T-helper 22 cell (primary cell): ENCODE measurements around the gene TCTN1.
"Not testable (repeated sequence)": the region's sequence is repeated elsewhere in the genome, so short reads cannot be mapped to it uniquely, and the experiment has no call there.

ENCODE experiments used
- DNase-seq: peaks from one replicate; pipeline ENCODE4 v3.0.0-alpha.2; 2020; ENCODE audit warnings: low read depth

The TCTN1 gene

DNA sequence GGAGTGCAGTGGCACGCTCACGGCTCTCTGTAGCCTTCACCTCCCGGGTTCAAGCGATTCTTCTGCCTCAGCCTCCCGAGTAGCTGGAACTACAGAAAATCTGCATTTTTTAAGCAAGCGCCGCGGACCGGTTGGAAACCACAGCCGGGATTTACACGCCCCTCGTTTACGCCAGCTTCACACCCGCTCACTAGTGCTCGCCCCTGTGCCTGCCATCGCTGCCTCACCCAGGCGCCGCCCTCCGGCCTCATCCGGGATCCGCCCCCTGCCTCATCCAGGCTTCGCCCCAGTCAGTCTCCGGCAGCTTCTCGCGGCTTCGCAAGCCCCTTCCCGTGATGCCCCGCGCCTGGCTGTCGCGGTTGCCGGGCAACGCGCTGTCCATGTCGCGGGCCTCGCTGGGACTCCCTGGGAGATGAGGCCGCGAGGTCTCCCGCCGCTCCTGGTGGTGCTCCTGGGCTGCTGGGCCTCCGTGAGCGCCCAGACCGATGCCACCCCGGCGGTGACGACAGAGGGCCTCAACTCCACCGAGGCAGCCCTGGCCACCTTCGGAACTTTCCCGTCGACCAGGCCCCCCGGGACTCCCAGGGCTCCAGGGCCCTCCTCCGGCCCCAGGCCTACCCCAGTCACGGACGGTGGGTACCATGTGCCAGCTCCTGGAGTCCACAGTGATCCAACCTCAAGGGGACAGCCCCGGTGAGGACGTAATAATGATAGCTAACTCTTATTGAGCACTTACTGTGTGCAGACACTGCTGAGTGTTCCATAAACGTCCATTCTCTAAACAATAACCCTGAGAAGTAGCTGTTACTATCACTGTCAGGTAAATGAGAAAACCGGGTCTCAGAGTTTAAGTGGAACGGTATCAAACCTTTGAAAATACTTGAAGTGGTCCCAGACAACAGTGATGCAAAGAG is at the start of gene TCTN1:
Gene TCTN1, plus strand, starts transcription at position 359 of the 914 bp plus-strand sequence. Its CDS starts 54 bp downstream, at position 413.
- DNase-seq = peak; percentile 92

DNA sequence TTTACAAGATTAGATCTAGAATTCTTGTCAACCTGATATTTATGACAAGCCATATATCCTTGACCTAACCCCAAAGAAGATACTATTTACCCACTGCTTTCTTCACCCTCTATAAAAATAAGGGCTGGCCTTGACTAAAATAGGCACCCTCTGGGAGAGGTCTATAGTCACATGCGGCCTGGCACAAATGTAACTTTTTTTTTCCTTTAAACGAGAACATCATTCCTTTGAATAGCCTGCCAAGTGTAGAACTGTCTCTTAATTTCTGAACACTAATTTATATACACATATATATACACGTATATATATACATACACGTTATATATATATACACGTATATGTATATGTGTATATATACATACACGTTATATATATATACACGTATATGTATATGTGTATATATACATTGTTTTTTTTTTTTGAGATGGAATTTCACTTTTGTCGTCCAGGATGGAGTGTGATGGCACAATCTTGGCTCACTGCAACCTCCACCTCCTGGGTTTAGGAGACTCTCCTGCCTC is 49.4 kb upstream of the TCTN1 start:
- no peak for DNase-seq

DNA sequence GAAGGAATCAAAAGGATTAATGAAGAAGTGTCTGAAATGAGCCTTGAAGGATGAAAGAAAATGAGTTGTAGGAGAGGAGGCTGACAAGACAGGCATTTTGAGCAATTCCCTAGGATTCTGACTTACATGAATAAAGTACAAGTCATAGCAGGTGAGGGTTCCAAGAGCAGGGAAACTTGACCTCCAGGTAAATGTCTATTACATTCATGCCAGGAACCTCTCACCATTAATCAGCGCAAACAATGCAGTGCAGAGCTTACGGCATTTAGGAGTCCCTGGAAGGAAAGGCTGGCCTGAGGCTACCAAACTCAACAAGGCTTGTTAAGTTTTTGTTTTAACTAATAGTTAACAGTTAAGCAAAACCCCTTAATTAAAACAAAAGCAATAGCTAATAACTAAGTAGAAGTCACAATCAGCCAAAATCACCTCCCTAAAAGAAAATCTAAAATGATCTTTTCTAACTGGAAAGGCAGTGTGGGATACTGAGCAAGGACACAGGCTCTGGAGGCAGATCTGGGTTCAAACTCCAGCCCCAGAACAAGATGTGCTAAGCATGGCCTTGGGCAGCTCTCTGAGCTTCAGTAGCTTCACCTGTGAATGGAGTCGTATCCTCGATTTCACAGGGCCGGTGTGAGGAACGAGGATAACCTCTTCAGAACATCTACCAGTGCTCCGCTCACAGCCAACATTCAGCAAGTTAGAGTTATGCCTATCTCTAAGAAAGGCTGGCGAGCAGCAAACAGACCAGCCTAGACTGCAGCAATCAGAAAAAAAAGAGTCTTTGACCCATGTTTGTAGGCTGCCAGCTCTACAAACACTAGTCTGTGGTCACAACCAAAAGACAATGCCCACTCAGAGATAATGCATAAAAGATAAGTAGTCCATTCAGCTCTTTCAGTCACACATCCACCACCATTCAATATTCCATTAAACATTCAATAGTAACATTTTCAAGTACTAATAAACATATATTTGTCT is 47.7 kb upstream of the TCTN1 start:
- DNase-seq = no peak

DNA sequence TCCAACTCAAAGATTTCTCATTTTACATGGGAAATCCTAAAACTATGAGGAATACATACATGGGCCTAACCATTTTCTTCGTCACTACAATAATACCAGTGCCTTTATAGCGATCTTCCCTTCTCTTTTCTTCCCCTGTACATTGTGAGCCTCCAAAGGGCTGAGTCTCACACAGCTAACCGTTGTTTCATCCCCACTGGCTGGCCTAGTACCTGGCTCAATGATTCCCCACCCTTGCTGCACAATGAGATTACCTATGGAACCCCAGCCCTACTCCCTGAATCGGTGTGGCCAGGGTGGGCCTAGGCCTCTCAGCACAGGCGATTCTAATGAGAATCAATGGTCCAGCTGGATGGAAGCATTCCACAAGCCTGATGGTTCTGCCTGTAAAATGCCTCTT is 46.9 kb upstream of the TCTN1 start:
- no peak for DNase-seq

DNA sequence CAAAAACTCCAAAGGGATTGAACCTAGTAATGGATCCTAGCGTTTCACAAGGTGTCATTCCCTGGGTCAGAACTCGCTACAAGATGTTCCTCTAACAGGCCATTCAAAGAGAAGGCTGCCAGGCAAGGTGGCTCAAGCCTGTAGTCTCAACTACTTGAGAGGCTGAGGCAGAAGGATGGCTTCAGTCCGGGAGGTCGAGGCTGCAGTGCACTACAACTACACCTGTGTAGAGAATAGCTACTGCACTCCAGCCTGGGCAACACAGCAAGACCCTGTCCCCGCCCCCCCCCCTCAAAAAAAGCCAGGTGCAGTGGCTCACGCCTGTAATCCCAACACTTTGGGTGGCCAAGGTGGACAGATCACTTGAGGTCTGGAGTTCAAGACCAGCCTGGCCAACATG is 45.2 kb upstream of the TCTN1 start:
- no peak for DNase-seq

DNA sequence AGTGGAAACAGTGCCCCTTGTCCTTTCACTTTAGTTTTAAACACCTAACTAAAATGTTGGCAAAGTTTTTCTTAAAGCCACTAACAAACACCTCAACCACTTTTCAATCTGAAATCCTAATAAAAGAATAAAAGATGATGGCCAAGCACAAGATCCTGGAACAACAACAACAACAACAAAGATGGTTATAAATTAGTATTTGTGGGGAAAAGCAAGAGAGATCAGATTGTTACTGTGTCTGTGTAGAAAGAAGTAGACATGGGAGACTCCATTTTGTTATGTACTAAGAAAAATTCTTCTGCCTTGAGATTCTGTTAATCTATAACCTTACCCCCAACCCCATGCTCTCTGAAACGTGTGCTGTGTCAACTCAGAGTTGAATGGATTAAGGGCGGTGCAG is 44.1 kb upstream of the TCTN1 start:
- not testable (repeated sequence) for DNase-seq

DNA sequence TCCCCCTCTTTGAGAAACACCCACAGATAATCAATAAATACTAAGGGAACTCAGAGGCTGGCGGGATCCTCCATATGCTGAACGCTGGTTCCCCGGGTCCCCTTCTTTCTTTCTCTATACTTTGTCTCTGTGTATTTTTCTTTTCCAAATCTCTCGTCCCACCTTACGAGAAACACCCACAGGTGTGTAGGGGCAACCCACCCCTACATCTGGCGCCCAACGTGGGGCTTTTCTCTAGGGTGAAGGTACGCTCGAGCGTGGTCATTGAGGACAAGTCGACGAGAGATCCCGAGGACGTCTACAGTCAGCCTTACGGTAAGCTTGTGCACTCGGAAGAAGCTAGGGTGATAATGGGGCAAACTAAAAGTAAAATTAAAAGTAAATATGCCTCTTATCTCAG is 43.1 kb upstream of the TCTN1 start:
- DNase-seq = not testable (repeated sequence)

DNA sequence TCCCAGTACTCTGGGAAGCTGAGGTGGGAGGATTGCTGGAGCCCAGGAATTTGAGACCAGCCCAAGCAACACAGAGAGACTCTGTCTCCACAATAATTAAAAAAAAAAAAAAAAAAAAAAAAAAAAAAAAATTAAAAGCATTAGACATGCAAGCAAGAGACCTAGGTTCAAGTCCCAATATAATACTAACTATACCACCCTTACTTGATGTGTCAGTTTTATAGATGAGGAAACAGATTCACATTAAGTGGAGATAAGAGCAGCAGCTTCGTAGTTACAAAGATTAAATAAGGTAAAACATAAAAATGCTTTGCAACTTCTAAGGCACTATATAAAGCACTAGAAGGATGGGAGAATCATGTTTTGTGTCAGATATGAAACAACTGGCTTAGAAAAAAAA is 39.9 kb upstream of the TCTN1 start:
- DNase-seq = no peak

DNA sequence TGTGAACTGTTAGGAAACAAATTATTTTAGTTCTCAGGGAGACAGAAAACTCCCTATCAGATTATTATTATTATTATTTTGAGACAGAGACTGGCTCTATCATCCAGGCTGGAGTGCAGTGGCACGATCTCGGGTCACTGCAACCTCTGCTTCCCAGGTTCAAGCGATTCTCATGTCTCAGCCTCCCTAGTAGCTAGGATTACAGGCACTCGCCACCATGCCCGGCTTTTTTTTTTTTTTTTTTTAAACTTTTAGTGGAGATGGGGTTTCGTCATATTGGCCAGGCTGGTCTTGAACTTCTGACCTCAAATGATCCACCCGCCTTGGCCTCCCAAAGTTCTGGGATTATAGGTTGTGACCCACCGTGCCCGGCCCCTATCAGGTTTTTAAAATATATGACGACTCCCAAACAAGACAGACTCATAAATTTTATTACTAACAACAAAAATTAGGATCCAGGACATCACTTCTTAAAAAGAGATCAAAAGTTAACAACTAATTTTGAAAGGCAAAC is 39.2 kb upstream of the TCTN1 start:
- DNase-seq = not testable (repeated sequence)

DNA sequence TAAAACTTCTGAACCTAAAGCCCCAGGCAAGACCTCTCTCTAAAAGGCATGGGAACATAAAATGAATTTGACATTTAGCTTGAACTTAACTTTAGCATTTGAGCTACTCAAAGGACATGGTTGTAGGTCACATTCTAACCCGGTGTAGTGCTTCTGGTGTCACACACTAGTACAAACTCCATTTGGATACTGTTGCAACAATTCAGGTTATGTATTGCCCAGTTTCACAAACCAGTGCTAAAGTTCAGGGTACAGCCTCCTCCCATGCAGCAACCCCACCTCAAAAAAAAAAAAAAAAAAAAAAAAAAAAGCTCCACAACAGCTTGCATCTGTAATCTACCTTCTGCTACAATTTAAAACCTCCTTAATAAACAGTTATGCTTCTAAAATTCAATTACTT is 38.6 kb upstream of the TCTN1 start:
- no peak for DNase-seq

DNA sequence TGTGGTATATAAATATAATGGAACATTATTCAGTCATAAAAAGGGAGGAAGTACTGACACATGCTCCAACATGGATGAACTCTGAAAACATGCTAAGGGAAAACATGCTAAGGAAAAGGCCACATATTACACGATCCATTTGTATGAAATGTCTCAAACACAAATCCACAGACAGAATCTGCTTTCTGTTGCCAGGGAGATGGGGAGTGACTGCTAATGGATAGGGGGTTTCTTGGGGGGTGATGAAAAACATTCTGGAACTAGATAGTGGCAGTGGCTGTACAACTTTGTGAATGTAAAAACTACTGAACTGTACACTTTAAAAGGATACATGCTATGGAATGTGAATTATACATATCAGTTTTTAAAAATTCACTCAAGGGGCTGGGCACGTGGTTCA is 37.4 kb upstream of the TCTN1 start:
- no peak for DNase-seq

DNA sequence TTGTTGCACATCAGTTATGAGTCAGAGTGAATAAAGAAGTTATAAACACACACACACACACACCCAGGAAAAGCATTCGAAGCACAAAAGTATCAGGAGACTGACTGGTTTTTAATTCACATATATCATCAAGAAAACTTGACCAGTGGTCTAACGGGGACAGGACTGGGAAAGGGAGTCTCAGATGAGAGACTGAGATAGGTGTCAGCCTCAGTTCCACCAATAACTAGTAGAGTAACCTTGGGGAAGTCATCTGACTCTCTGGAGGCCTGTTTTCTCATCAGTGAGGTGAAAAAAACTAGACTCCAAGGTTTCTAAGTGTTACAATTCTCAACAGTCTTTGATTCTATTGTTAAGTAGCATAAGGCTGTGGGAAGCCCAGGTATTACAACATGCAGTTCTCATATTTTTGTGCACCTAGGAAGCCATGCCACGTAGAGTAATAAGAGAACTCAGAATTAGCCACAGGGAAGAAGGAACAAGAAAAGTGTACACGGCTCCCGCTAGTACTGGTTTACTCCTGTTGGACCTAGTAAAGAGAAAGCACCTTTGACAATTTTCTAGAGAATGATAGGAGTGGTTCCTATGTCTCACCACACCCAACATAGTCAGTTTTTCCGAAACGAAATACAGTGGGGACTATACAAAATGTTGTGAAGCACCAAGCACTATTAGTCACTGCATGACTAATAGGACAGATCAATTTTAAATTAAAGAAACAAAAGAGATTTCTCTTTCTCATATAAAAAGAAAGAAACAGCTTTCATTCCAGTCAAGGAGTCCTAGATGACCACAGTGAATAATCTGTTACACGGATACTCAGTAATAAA is 35.9 kb upstream of the TCTN1 start:
- DNase-seq = no peak

DNA sequence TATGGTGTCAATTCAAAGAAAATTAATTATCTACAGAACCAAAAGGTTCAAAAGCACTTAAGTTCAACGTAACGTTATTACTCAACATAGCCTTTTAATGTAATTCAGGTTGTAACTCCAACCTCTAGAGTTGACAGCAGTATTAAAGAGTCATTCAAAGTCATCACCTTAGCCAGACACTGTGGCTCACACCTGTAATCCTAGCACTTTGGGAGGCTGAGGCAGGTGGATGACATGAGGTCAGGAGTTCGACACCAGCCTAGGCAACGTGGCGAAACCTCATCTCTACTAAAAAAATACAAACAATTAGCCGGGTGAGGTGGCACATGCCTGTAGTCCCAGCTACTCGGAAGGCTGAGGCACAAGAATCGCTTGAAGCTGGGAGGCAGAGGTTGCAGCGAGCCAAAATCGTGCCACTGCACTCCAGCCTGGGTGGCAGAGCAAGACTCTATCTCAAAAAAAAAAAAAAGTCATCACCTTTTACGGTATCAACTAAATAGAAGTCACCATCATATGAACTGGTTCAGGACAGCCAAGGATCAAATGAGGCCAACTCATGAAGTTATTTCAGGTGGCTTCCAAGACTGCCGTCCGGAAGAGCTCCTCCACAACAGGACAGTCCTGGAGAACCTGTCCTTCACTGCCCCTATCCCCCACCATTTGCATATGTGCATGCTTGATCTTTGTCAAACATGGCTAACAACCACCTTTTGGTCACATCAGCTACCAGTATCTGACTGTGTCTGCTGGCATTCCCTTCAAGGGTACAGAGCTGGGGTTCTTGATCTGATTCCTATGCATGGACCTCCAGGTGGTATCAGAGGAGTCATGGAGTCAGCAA is 35.0 kb upstream of the TCTN1 start:
- DNase-seq = no peak

DNA sequence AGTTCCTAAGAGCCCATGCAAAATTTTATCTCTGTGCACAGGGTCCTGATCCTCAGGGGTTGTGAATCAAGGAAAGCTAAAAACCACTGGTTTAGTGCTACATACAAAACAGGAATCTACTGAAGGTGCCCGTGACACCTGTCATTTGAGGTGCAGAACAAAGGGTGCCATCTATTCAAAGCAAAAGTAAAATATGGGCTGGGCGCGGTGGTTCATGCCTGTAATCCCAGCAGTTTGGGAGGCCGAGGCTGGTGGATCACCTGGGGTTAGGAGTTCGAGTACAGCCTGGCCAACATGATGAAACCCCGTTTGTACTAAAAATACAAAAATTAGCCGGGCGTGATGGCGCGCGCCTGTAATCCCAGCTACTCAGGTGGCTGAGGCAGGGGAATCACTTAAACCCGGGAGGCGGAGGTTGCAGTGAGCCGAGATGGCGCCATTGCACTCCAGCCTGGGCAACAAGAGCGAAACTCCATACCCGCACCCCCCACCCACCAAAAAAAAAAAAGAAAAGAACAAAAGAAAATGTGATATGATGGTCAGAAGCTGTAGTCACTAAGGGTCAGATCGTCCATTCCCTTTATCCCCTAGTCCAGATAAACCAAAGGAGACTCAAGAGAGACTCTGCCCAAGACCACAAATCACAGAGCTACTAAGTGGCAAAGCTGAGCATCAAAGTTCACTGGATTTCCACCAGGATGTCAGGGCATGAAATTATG is 34.2 kb upstream of the TCTN1 start:
- DNase-seq = no peak

DNA sequence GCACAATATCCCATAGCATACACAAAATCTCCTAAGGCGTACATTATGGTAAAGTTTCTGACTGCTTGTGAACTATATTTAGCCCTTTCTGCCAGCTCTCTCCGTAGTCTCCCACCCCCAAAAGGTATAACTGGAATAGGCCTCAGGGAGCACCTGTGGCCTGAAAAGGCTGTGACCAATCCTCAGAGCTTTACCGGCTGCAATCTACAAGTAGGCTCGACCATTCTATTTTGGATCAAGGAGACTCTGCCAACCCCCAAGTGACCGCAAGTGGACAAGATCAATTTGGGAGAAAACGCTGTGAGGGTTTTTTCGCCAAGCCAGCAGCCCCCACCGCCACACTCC is 32.0 kb upstream of the TCTN1 start:
- DNase-seq = no peak

DNA sequence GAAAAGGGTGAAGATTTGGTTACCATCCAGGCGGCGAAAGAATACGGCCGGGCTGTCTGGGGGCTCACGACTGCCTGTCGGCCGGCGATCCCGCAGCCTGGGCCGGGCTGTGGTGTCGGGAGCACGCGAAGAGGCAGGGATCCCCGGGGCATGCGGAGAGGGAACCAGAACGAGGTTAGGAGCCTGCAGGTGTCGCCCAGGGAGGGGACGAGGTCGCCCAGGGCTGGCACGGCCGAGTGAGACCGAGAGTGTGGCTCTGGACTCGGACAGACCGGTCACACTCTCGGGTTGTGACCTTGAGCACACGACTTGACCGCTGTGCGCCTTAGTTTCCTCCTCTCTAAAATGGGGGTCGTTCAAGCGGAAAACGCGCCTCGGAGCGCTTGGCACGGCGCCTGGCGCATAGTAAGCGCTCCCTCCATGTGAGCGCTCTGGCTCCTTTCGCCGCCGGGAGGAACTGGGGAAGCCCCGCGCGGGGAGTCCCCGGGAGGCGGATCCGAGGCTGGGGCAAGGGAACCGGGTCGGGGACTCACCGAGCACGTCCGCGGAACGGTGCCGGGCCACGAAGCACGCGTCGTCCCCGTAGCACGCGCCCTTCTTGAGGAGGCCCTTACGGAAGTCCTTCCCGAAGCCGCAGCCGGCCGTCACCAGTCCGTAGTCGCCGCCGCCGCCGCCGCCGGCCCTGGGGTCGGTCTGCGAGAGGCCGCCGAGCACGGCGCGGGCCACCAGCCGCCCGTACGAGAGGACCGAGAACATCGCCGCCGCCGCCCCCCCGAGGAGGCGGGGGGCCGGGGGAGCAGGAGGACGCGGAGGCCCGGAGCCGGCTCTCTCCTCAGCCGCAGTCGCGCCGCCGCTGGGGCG is 31.4 kb upstream of the TCTN1 start:
- DNase-seq = peak; percentile 74

DNA sequence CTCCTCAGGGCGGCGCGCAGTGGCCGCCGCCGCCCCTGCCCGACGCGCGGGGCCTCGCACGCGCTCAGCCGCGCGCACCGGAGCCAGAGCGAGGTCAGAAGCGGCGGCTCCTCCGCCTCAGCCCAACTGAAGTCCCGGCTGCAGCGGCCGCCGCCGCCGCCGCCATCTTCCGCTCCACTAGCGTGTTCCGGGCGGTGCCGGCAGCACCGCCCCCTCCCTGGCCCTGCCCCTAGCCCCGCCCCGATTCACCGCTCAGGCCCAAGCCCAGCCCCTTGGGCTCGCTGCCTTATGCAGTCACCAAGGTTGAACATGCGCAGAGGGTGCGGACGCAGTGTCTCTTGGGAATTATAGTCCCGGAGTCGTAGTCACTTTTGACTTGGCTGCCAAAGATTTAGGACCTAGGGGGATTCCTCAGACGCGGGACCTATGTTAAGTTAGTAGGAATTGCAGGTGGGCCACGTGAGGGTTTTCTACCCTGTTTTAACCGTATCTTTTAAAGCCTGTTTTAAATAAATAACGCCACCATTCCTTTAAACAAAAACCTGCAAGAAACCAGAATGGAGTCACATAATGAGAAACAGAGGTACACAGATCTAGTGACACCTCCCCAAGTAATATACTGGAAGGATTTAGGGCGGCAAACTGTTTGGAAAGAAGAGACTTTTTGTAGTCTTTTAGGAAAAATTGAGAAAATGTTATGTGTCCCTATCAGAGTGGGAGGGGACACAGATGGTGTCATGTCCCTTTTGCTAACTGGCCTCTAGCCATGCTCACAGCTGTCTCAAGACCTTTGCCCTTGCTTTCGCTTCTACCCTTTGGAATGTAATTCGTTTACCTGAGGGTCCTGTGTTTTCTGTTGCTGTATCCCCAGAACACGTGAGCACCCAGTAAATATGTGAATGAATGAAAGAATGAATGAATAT is 30.5 kb upstream of the TCTN1 start, which contains the start of gene PPTC7:
Gene PPTC7, minus strand, starts transcription at position 182 of the 923 bp plus-strand sequence. CDS start 287 bp downstream, outside the sequence.
- peak; percentile 95 for DNase-seq
